ENCODE measurements around the gene GPM6B. TPM values are rescaled to one million over a fixed set of nuclear protein-coding genes. Genes with fewer than 3 reads are reported as not detected.

GPM6B gene
- total and polyA plus RNA-seq, 2 of the 4 experiments (the other 2 are of a cell fraction): 4.2 to 5.9 TPM

- Histone ChIP-seq H3K4ac (ENCODE audit: low read depth, low read length) (no peak overlapping the region), H3K4me1 (ENCODE audit: control insufficient read depth, insufficient read depth, low read length) (no peaks in the 10 kb centered on the region), H4K8ac (ENCODE audit: low read depth in 2 of 2, low read length in 2 of 2) (no peak overlapping the region), H2BK20ac (ENCODE audit: low read depth, low read length) (no peak overlapping the region), H3K79me1 (ENCODE audit: low read depth in 1 of 2, low read length in 2 of 2) (no peaks in the 10 kb centered on the region), H3K18ac (ENCODE audit: low read depth, low read length) (no peak overlapping the region), H3K23ac (ENCODE audit: low read depth, low read length) (no peak overlapping the region), H2AK9ac (replicated peaks; ENCODE audit: low read depth, low read length, poor library complexity) (no peak overlapping the region), H4K5ac (ENCODE audit: low read depth, low read length) (no peak overlapping the region), H2BK120ac (ENCODE audit: low read depth, low read length) (no peak overlapping the region), H3K14ac (replicated peaks; ENCODE audit: low read depth, low read length) (no peak overlapping the region), H2AK5ac (ENCODE audit: low read depth, low read length) (no peak overlapping the region), H2BK15ac (ENCODE audit: low read depth, low read length) (no peak overlapping the region), H2AFZ (replicated peaks; ENCODE audit: low read length, poor library complexity) (no peak overlapping the region), H3K4me2 (ENCODE audit: low read depth, low read length) (no peak overlapping the region), H3K4me3 (ENCODE audit: insufficient read depth, low read depth, low read length) (no peak overlapping the region), H3K27me3 (ENCODE audit: control insufficient read depth, insufficient read depth, low read length) (peaks cover 7% of the 10 kb centered on the region), H3K56ac (ENCODE audit: extremely low read depth, insufficient read depth, low read length) (no peak overlapping the region), H3K9ac (ENCODE audit: low read depth, low read length) (no peak overlapping the region), H3K36me3 (ENCODE audit: control insufficient read depth, insufficient read depth, low read length) (no peaks in the 10 kb centered on the region), H2BK5ac (ENCODE audit: low read depth, low read length, poor library complexity, severe bottlenecking) (no peak overlapping the region), H3K27ac (ENCODE audit: insufficient read depth, low read length) (no peak overlapping the region), H4K91ac (ENCODE audit: insufficient read depth, low read depth, low read length) (no peak overlapping the region), H3K9me1 (ENCODE audit: insufficient read depth, low read length) (no peaks in the 10 kb centered on the region), H3K9me3 (ENCODE audit: control insufficient read depth, insufficient read depth, low read length) (no peaks in the 10 kb centered on the region), H4K20me1 (ENCODE audit: insufficient read depth, low read length) (no peaks in the 10 kb centered on the region)
- ChIA-PET CTCF (no interaction called here), POLR2A (ENCODE audit: unreplicated experiment) (no interaction called here)
- no peak for TF ChIP-seq RAD21 (IDR thresholded peaks at IDR 0.05; ENCODE audit: low read length)
- TF ChIP-seq CTCF (conservative IDR thresholded peaks at IDR 0.05; ENCODE audit: low read depth, low read length): no peak
- TF ChIP-seq RFX5 (IDR thresholded peaks at IDR 0.05; ENCODE audit: low read depth, low read length): no peak
- TF ChIP-seq CHD1 (IDR thresholded peaks at IDR 0.05; ENCODE audit: low read depth, low read length): no peak
- TF ChIP-seq FOS (IDR thresholded peaks at IDR 0.05; ENCODE audit: low read depth, low read length): no peak
- TF ChIP-seq CEBPB (IDR thresholded peaks at IDR 0.05; ENCODE audit: low read depth, low read length): no peak
- no peak for TF ChIP-seq MAZ (IDR thresholded peaks at IDR 0.05; ENCODE audit: borderline replicate concordance, low read depth, low read length)
- no peak for TF ChIP-seq BHLHE40 (IDR thresholded peaks at IDR 0.05; ENCODE audit: low read depth, low read length)
- TF ChIP-seq USF2 (IDR thresholded peaks at IDR 0.05; ENCODE audit: low read depth, low read length): no peak
- no peak for TF ChIP-seq NFE2L2 (IDR thresholded peaks at IDR 0.05; ENCODE audit: low read depth, low read length)
- no peak for TF ChIP-seq RCOR1 (IDR thresholded peaks at IDR 0.05; ENCODE audit: insufficient replicate concordance, low read length)
- TF ChIP-seq ELK1 (IDR thresholded peaks at IDR 0.05; ENCODE audit: borderline replicate concordance, low read depth, low read length): no peak
- no peak for TF ChIP-seq MAFK (IDR thresholded peaks at IDR 0.05; ENCODE audit: low read depth, low read length)
- no peak for TF ChIP-seq MXI1 (IDR thresholded peaks at IDR 0.05; ENCODE audit: borderline replicate concordance, low read depth, low read length)
- no peak for TF ChIP-seq POLR2A (IDR thresholded peaks at IDR 0.05; ENCODE audit: low read depth, low read length)
- TF ChIP-seq SMC3 (IDR thresholded peaks at IDR 0.05; ENCODE audit: low read depth, low read length): no peak
- no CpG with 5 or more reads among the region's 2 CpGs for WGBS, 2 experiments (ENCODE audit: extremely low coverage in 2 of 2, insufficient read length in 1 of 2)
- ATAC-seq (ENCODE audit: low read depth) (no peak), DNase-seq (no peak)
- in situ Hi-C loops (cut with MboI; ENCODE audit: low sequenced_read_pairs): no loop called here
- BruUV-seq (replicated peaks): no TSS peak
- intact Hi-C loops (cut with micrococcal nuclease): no loop called here
- dilution Hi-C loops (cut with HindIII; ENCODE audit: low sequenced_read_pairs, unreplicated experiment): no loop called here
Observed at GRCh38 chrX:13857804-13858203, 40.9 kb upstream of the GPM6B start.

Measured in IMR-90 (cell line).